ENCODE results near the gene RPS6KA5. TPM values are rescaled to one million over a fixed set of nuclear protein-coding genes. Genes with fewer than 3 reads are reported as not detected.

Gene RPS6KA5
- total and polyA plus RNA-seq, 2 donors (not counting 1 experiment from before 2014, with no cell fraction given): 6.0 to 34.6 TPM

- Histone ChIP-seq H2AFZ (ENCODE audit: insufficient read depth, low read depth, low read length, poor library complexity, severe bottlenecking) (no peak overlapping the region), H3K27me3 (replicated peaks in 1 of 4; ENCODE audit: control extremely low read depth in 1 of 4, control insufficient read depth in 3 of 4, insufficient read depth in 4 of 4, low read length in 3 of 4) (no peaks in the 10 kb centered on the region), H4K20me1 (ENCODE audit: control insufficient read depth, insufficient read depth, low read length, poor library complexity, severe bottlenecking) (no peaks in the 10 kb centered on the region), H3K27ac (ENCODE audit: low read length in 2 of 2) (no peak overlapping the region), H3K4me2 (replicated peaks; ENCODE audit: low read depth, low read length, poor library complexity, severe bottlenecking) (no peak overlapping the region), H3K9ac (ENCODE audit: low read length) (no peak overlapping the region), H3K4me3 (ENCODE audit: control extremely low read depth in 1 of 5, extremely low read depth in 1 of 5, insufficient read depth in 1 of 5, low read depth in 2 of 5, low read length in 4 of 5) (no peak overlapping the region), H3K36me3 (replicated peaks in 1 of 2; ENCODE audit: control extremely low read depth in 1 of 2, control insufficient read depth in 1 of 2, extremely low read depth in 1 of 2, insufficient read depth in 2 of 2, low read length in 1 of 2) (peaks cover 7 to 37% of the 10 kb centered on the region in 2 experiments), H3K79me2 (ENCODE audit: control insufficient read depth, insufficient read depth, low read length) (peaks cover 4% of the 10 kb centered on the region), H3K4me1 (ENCODE audit: control insufficient read depth in 2 of 2, insufficient read depth in 2 of 2, low read length in 2 of 2) (no peaks in the 10 kb centered on the region), H3K9me3 (ENCODE audit: control extremely low read depth in 1 of 3, control insufficient read depth in 2 of 3, insufficient read depth in 1 of 3, low read length in 2 of 3) (peaks cover 1 to 23% (median 8%) of the 10 kb centered on the region in 3 donors)
- H3K27me3 Mint-ChIP-seq: no peaks in the 10 kb centered on the region
- intact Hi-C loops (cut with micrococcal nuclease): no loop called here
- peaks cover 11% of the 10 kb centered on the region for H3K9me3 Mint-ChIP-seq (ENCODE audit: insufficient read depth)
- no peak overlapping the region for H3K4me3 Mint-ChIP-seq
- no peaks in the 10 kb centered on the region for H3K4me1 Mint-ChIP-seq
- TF ChIP-seq CTCF (IDR thresholded peaks at IDR 0.05): no peak
- TF ChIP-seq EZH2 (IDR thresholded peaks at IDR 0.05; ENCODE audit: borderline replicate concordance, insufficient read depth, low read depth, low read length, poor library complexity, severe bottlenecking): no peak
- no peak for ATAC-seq (ENCODE audit: low read depth)
- ChIA-PET POLR2A (no interaction called here), CTCF (interaction anchor here (0.7 kb wide), 1 partner anchor 14 kb away, joined by 5 read pairs; no protein-coding TSS in a partner anchor)
- 95% methylated on average over 3 of the region's 3 CpGs for WGBS (ENCODE audit: insufficient coverage)
- no peak overlapping the region for H3K27ac Mint-ChIP-seq
- DNase-seq: no peak
Observed at GRCh38 chr14:90943367-90943766, 117.1 kb downstream of the RPS6KA5 start.

GRCh38 chr14:90942511-90942910 is 117.9 kb downstream of the RPS6KA5 start:
- Histone ChIP-seq H3K27me3 (replicated peaks in 1 of 4; ENCODE audit: control extremely low read depth in 1 of 4, control insufficient read depth in 3 of 4, insufficient read depth in 4 of 4, low read length in 3 of 4) (no peaks in the 10 kb centered on the region), H2AFZ (ENCODE audit: insufficient read depth, low read depth, low read length, poor library complexity, severe bottlenecking) (no peak overlapping the region), H4K20me1 (ENCODE audit: control insufficient read depth, insufficient read depth, low read length, poor library complexity, severe bottlenecking) (no peaks in the 10 kb centered on the region), H3K9ac (ENCODE audit: low read length) (no peak overlapping the region), H3K4me3 (ENCODE audit: control extremely low read depth in 1 of 5, extremely low read depth in 1 of 5, insufficient read depth in 1 of 5, low read depth in 2 of 5, low read length in 4 of 5) (no peak overlapping the region), H3K79me2 (ENCODE audit: control insufficient read depth, insufficient read depth, low read length) (peaks cover 4% of the 10 kb centered on the region), H3K4me1 (ENCODE audit: control insufficient read depth in 2 of 2, insufficient read depth in 2 of 2, low read length in 2 of 2) (no peaks in the 10 kb centered on the region), H3K36me3 (replicated peaks in 1 of 2; ENCODE audit: control extremely low read depth in 1 of 2, control insufficient read depth in 1 of 2, extremely low read depth in 1 of 2, insufficient read depth in 2 of 2, low read length in 1 of 2) (peaks cover 7 to 38% of the 10 kb centered on the region in 2 experiments), H3K27ac (ENCODE audit: low read length in 2 of 2) (no peak overlapping the region), H3K9me3 (ENCODE audit: control extremely low read depth in 1 of 3, control insufficient read depth in 2 of 3, insufficient read depth in 1 of 3, low read length in 2 of 3) (peaks cover 1 to 23% (median 11%) of the 10 kb centered on the region in 3 donors), H3K4me2 (replicated peaks; ENCODE audit: low read depth, low read length, poor library complexity, severe bottlenecking) (no peak overlapping the region)
- no peak for DNase-seq
- no peak for ATAC-seq (ENCODE audit: low read depth)
- 83% methylated on average over 1 of the region's 2 CpGs for WGBS (ENCODE audit: insufficient coverage)
- Mint-ChIP-seq H3K27ac (no peak overlapping the region), H3K27me3 (no peaks in the 10 kb centered on the region), H3K4me1 (no peaks in the 10 kb centered on the region), H3K9me3 (ENCODE audit: insufficient read depth) (peaks cover 11% of the 10 kb centered on the region), H3K4me3 (no peak overlapping the region)
- POLR2A ChIA-PET: no interaction called here
- TF ChIP-seq CTCF (IDR thresholded peaks at IDR 0.05): no peak
- no peak for TF ChIP-seq EZH2 (IDR thresholded peaks at IDR 0.05; ENCODE audit: borderline replicate concordance, insufficient read depth, low read depth, low read length, poor library complexity, severe bottlenecking)
- CTCF ChIA-PET: no interaction called here
- intact Hi-C loops (cut with micrococcal nuclease): no loop called here
